Measurements from ENCODE around the gene SLCO1B3. TPM values are rescaled to one million over a fixed set of nuclear protein-coding genes. Genes with fewer than 3 reads are reported as not detected.

Gene SLCO1B3
- total RNA-seq, 6 experiments from 2014 or later: not detected

DNA sequence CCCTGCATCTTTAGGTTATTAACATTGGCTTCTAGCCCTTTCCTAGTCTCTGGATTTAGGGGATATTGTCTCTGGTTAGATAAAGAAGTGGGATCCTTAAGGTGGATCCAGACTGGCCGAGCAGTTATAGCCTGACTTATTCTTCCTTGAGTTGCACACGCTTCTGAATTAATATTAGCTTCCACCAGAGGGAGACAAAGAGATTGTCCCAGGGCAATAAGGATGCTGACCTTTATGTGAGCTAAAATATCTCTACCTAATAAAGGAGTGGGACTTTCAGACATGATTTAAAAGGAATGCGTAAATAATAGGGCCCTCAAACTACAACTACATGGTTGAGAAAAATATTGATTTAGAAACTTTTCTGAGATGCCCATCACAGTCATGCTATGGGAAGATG is 139.7 kb downstream of the SLCO1B3 start:
- no peak overlapping the region for H3K27ac Mint-ChIP-seq
- DNase-seq: no peak
- H3K27me3 Mint-ChIP-seq (ENCODE audit: insufficient read depth): no peaks in the 10 kb centered on the region; the same call in 1 of the 2 replicates
- H3K4me1 Mint-ChIP-seq (ENCODE audit: low read depth): no peaks in the 10 kb centered on the region
- TF ChIP-seq, protein P1, sequence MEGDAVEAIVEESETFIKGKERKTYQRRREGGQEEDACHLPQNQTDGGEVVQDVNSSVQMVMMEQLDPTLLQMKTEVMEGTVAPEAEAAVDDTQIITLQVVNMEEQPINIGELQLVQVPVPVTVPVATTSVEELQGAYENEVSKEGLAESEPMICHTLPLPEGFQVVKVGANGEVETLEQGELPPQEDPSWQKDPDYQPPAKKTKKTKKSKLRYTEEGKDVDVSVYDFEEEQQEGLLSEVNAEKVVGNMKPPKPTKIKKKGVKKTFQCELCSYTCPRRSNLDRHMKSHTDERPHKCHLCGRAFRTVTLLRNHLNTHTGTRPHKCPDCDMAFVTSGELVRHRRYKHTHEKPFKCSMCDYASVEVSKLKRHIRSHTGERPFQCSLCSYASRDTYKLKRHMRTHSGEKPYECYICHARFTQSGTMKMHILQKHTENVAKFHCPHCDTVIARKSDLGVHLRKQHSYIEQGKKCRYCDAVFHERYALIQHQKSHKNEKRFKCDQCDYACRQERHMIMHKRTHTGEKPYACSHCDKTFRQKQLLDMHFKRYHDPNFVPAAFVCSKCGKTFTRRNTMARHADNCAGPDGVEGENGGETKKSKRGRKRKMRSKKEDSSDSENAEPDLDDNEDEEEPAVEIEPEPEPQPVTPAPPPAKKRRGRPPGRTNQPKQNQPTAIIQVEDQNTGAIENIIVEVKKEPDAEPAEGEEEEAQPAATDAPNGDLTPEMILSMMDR (IDR thresholded peaks at IDR 0.05): peak; percentile 63
- H3K9me3 Mint-ChIP-seq: peaks cover 52% of the 10 kb centered on the region
- no peak overlapping the region for H3K4me3 Mint-ChIP-seq
- H3K36me3 Mint-ChIP-seq (ENCODE audit: low read depth): no peaks in the 10 kb centered on the region; the same call in 1 of the 2 replicates

DNA sequence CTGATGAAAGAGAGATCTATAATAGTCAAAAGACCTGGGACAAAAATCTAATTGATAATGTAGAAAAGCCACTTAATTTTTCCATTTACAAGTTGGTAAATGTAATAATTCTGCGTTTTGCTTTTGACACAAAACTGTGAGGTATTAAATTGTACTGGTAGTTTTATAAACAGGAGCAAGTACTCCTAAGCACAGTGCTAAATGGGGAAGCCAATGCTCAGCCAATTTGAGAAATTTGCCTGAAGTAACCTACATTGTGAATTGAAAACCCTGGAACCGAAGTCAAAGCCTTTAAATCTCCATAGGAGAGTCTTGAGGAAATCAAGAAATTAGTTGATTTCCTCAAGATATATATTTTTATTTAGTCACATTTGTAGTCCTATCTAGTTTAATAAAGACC is 152.8 kb downstream of the SLCO1B3 start:
- TF ChIP-seq, protein P1 (IDR thresholded peaks at IDR 0.05): no peak
- no peak overlapping the region for H3K27ac Mint-ChIP-seq
- peaks cover 38% of the 10 kb centered on the region for H3K9me3 Mint-ChIP-seq
- no peaks in the 10 kb centered on the region for H3K27me3 Mint-ChIP-seq (ENCODE audit: insufficient read depth)
- DNase-seq: no peak
- H3K4me3 Mint-ChIP-seq: no peak overlapping the region
- no peaks in the 10 kb centered on the region; the same call in 1 of the 2 replicates for H3K36me3 Mint-ChIP-seq (ENCODE audit: low read depth)
- no peaks in the 10 kb centered on the region for H3K4me1 Mint-ChIP-seq (ENCODE audit: low read depth)

DNA sequence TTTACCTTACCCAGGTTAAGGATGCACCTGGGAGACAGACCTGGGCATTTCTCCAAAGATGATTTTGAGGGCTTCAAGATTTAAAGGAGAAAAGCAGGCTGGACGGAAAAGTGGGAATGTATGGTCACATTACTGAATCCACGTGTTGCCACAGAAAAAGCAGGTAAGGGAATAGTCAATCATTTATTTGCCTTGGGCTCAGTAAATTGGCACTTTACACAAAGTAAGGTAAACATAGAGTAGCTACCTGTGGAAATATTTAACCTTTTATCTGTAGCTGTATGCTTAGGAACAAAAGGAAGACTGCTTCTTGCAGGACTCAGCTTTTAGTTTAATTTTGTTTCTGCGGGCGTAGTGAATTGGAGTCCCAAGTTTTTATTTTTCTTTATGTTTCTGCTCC is 153.3 kb downstream of the SLCO1B3 start:
- H3K4me1 Mint-ChIP-seq (ENCODE audit: low read depth): no peaks in the 10 kb centered on the region
- no peaks in the 10 kb centered on the region; the same call in 1 of the 2 replicates for H3K36me3 Mint-ChIP-seq (ENCODE audit: low read depth)
- H3K27ac Mint-ChIP-seq: no peak overlapping the region
- no peaks in the 10 kb centered on the region for H3K27me3 Mint-ChIP-seq (ENCODE audit: insufficient read depth)
- peaks cover 34% of the 10 kb centered on the region for H3K9me3 Mint-ChIP-seq
- DNase-seq: no peak
- no peak overlapping the region for H3K4me3 Mint-ChIP-seq
- TF ChIP-seq, protein P1 (IDR thresholded peaks at IDR 0.05): no peak

Other genes starting within 250 kb of the SLCO1B3 start
- gene SLCO1C1, start 115.4 kb upstream of the SLCO1B3 start, total RNA-seq (2021; fragmentation: NEBNext Ultra II Directional; extraction: Animal tissue kit (Norgen Biotek cat#: 25700)): not detected

Data from HFFc6 (cell line).